K562 (cell line): Measurements from ENCODE around the gene KCTD15. TPM values are rescaled to one million over a fixed set of nuclear protein-coding genes. Genes with fewer than 3 reads are reported as not detected.

Experiments used
- DPF2 ChIP-seq: fragments of 450-650 bp; IDR thresholded peaks from 2 replicates; pipeline ENCODE4 v1.6.1; 2016
- EWSR1 ChIP-seq: fragments of 450-650 bp; IDR thresholded peaks from 2 replicates; pipeline ENCODE4 v1.6.1; 2018; ENCODE audit warnings: borderline replicate concordance, mild to moderate bottlenecking, low read depth, moderate library complexity; ENCODE audit not compliant: partially characterized antibody
- FUS ChIP-seq: fragments of 200-400 bp; formaldehyde crosslinking; optimal IDR thresholded peaks from 2 replicates; pipeline ENCODE3; 2017; ENCODE audit warnings: low read depth, low read length
- GABPB1 ChIP-seq: sonication (generic); formaldehyde crosslinking; IDR thresholded peaks from 2 replicates; pipeline ENCODE4 v1.8.0; 2022; ENCODE audit warnings: mild to moderate bottlenecking, missing genetic modification reagents
- HDAC8 ChIP-seq: fragments of 450-650 bp; IDR thresholded peaks from 2 replicates; pipeline ENCODE4 v1.6.1; 2016; ENCODE audit warnings: mild to moderate bottlenecking, missing genetic modification characterization, moderate library complexity, missing compliant biosample characterization
- HLTF ChIP-seq: fragments of 450-650 bp; IDR thresholded peaks from 2 replicates; pipeline ENCODE4 v1.6.1; 2016
- HNRNPH1 ChIP-seq: fragments of 200-400 bp; formaldehyde crosslinking; optimal IDR thresholded peaks from 2 replicates; pipeline ENCODE3; 2017; ENCODE audit warnings: low read depth, mild to moderate bottlenecking, low read length, moderate library complexity
- MECOM ChIP-seq: fragments of 250-450 bp; sonication (Bioruptor Pico); IDR thresholded peaks from 2 replicates; pipeline ENCODE4 v1.8.0; 2022; ENCODE audit warnings: inconsistent platforms
- NEUROD1 ChIP-seq: fragments of 150-350 bp; IDR thresholded peaks from 2 replicates; pipeline ENCODE4 v1.6.1; 2014; ENCODE audit warnings: borderline replicate concordance, low read length, low read depth; ENCODE audit not compliant: partially characterized antibody
- PCBP1 ChIP-seq: fragments of 200-400 bp; formaldehyde crosslinking; IDR thresholded peaks from 2 replicates; pipeline ENCODE4 v1.6.1; 2018; ENCODE audit warnings: mild to moderate bottlenecking, low read depth, low read length; ENCODE audit not compliant: poor library complexity, severe bottlenecking
- PRMT5 ChIP-seq: sonication (generic); formaldehyde crosslinking; IDR thresholded peaks from 2 replicates; pipeline ENCODE4 v1.5.0; 2020; ENCODE audit warnings: missing genetic modification reagents
- PURB ChIP-seq: sonication (generic); formaldehyde crosslinking; IDR thresholded peaks from 2 replicates; pipeline ENCODE4 v1.9.0; 2021; ENCODE audit warnings: low read depth, mild to moderate bottlenecking, missing genetic modification reagents
- RB1 ChIP-seq: fragments of 450-650 bp; IDR thresholded peaks from 2 replicates; pipeline ENCODE4 v1.6.1; 2017; ENCODE audit warnings: low read depth, mild to moderate bottlenecking
- SMARCB1 ChIP-seq: IDR thresholded peaks from 2 replicates; pipeline ENCODE4 v1.6.1; 2011; ENCODE audit warnings: improper control_type of control experiment, low read depth; ENCODE audit not compliant: insufficient read length
- TCF7 ChIP-seq: sonication (generic); IDR thresholded peaks from 2 replicates; pipeline ENCODE4 v1.6.1; 2016; ENCODE audit warnings: antibody characterized with exemption, borderline replicate concordance
- WHSC1 ChIP-seq: IDR thresholded peaks from one replicate; pipeline ENCODE4 v1.6.1; 2012; ENCODE audit warnings: low read length, control low read depth, inconsistent platforms
- ZNF436 ChIP-seq: fragments of 250-450, 450-650 bp; sonication (Bioruptor Pico); formaldehyde crosslinking; IDR thresholded peaks from 2 replicates; pipeline ENCODE4 v1.7.0; 2020; ENCODE audit warnings: mild to moderate bottlenecking
- polyA plus RNA-seq, 8 experiments: library from polyadenylated mRNA; depleted of rRNA in 4 of 8; stranded (reverse) in 5 of 8; unstranded in 3 of 8; fragments of >200 nt; fragmentation: Nextera tagmentation in 2 of 8; fragmentation: Illumina TruSeq in 1 of 8; extraction: Ambion mirVana in 2 of 8; extraction: Trizol in 1 of 8; gene quantifications; 2 replicates each; pipeline versions ENCODE4 v1.2.1 to v1.2.3, GENCODE V29; 2011 to 2014; ENCODE audit warnings: inconsistent platforms in 1 of 8, missing spikeins in 1 of 8
- total RNA-seq, 7 experiments: library from RNA; depleted of rRNA in 6 of 7; stranded (reverse); fragments of >200 nt in 6 of 7; fragmentation: Illumina TruSeq in 2 of 7; extraction: Trizol in 2 of 7; gene quantifications; 2 replicates each; pipeline versions ENCODE4 v1.2.1 to v1.2.3, GENCODE V29; 2011 to 2021; ENCODE audit warnings: low replicate concordance in 1 of 7
- TF ChIP-seq, protein P1 (sequence below), 3 experiments: IDR thresholded peaks in 2 of 3; conservative IDR thresholded peaks in 1 of 3; 2 replicates each; pipeline ENCODE4 v1.5.1; 2011 to 2012; ENCODE audit warnings: low read length in 3 of 3, mild to moderate bottlenecking in 3 of 3, control low read depth in 2 of 3, improper control_type of control experiment in 1 of 3, inconsistent platforms in 1 of 3, low read depth in 1 of 3, mixed read lengths in 1 of 3, moderate library complexity in 1 of 3; ENCODE audit not compliant: insufficient read depth in 2 of 3
- TF ChIP-seq, protein P2 (sequence below): fragments of 450-650 bp; formaldehyde crosslinking; IDR thresholded peaks from 2 replicates; pipeline ENCODE4 v1.4.0; 2022; ENCODE audit warnings: mild to moderate bottlenecking, moderate library complexity
- TF ChIP-seq, protein P3 (sequence below): sonication (generic); formaldehyde crosslinking; IDR thresholded peaks from 2 replicates; pipeline ENCODE4 v1.8.1; 2023; ENCODE audit warnings: mild to moderate bottlenecking, missing genetic modification reagents, moderate library complexity
- TF ChIP-seq, protein P4 (sequence below): fragments of 250-450 bp; sonication (Bioruptor Pico); IDR thresholded peaks from 2 replicates; pipeline ENCODE4 v1.8.0; 2022; ENCODE audit warnings: inconsistent platforms
- TF ChIP-seq, protein P5 (sequence below), 2 experiments: fragments of 250-450 bp in 1 of 2; fragments of 450-650 bp in 1 of 2; sonication (Bioruptor Pico) in 1 of 2; IDR thresholded peaks; 2 replicates each; pipeline versions ENCODE4 v1.6.1 to v1.8.0; 2016 to 2021; ENCODE audit warnings: mild to moderate bottlenecking in 2 of 2, moderate library complexity in 2 of 2, missing compliant biosample characterization in 1 of 2, missing genetic modification characterization in 1 of 2

KCTD15 gene
- total and polyA plus RNA-seq, 9 of the 15 experiments (the other 6 are each of a cell fraction or from before 2014, with no cell fraction given) = 1.7 to 49.0 (median 11.8) TPM

DNA sequence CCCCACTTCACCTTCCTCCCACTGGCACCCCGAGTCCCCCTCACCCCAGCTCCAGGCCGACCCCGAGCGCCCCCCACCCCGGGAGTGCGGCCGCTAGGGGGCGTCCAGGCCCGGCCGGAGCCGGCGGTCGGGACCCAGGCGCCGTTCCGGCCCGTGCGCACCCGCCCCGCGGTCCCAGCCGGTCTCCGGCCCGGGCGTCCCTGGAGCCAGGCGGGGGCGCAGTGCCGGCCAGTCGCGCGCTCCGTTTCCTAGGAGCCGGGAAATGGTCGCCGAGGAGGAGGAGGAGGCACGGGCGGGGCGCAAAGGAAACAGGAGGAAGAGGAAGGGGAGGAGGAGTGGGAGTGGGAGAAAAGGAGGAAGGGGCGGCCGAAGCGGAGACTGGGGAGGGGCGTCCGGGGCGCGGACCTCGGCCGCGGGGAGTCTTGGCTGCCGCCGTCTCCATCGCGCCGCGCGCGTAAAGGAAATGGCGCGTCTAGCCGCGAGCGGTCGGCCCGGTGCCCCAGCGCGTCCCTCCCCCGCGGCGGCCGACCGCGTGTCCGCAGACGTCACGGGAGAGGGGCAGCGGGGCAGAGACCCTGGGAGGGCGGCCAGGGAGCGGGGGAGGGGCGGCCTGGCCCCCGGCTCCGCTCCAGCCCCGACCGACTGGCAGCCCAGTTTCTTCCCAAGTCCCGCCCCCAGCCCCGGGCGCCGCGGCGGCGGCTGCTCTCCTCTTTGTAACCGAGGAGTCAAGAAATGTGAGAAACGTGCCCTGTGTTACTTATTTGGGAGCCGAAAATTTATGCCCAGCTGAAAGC, 1.1 kb upstream of the KCTD15 start (continued):
- TF ChIP-seq, protein P1, sequence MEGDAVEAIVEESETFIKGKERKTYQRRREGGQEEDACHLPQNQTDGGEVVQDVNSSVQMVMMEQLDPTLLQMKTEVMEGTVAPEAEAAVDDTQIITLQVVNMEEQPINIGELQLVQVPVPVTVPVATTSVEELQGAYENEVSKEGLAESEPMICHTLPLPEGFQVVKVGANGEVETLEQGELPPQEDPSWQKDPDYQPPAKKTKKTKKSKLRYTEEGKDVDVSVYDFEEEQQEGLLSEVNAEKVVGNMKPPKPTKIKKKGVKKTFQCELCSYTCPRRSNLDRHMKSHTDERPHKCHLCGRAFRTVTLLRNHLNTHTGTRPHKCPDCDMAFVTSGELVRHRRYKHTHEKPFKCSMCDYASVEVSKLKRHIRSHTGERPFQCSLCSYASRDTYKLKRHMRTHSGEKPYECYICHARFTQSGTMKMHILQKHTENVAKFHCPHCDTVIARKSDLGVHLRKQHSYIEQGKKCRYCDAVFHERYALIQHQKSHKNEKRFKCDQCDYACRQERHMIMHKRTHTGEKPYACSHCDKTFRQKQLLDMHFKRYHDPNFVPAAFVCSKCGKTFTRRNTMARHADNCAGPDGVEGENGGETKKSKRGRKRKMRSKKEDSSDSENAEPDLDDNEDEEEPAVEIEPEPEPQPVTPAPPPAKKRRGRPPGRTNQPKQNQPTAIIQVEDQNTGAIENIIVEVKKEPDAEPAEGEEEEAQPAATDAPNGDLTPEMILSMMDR (IDR thresholded peaks at IDR 0.05 in 2 of 3, conservative IDR thresholded peaks at IDR 0.05 in 1 of 3; ENCODE audit: insufficient read depth in 2 of 3, low read depth in 1 of 3, low read length in 3 of 3) = peak; percentile 55 to 92 (median 67)
- no peak for TF ChIP-seq MECOM (CRISPR knock-in tag)
- TF ChIP-seq, protein P2, sequence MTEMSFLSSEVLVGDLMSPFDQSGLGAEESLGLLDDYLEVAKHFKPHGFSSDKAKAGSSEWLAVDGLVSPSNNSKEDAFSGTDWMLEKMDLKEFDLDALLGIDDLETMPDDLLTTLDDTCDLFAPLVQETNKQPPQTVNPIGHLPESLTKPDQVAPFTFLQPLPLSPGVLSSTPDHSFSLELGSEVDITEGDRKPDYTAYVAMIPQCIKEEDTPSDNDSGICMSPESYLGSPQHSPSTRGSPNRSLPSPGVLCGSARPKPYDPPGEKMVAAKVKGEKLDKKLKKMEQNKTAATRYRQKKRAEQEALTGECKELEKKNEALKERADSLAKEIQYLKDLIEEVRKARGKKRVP = 0 out of 2 replicates have a peak, but pooled peaks have one; percentile 40
- no peak for TF ChIP-seq SMARCB1
- no peak for TF ChIP-seq FUS
- no peak; the same call in 1 of the 2 replicates for TF ChIP-seq DPF2
- peak; percentile 17; the same call in 1 of the 2 replicates for TF ChIP-seq GABPB1 (CRISPR knock-in tag)
- no peak for TF ChIP-seq TCF7
- no peak for TF ChIP-seq PRMT5 (CRISPR knock-in tag)
- no peak for TF ChIP-seq HLTF
- TF ChIP-seq, protein P3, sequence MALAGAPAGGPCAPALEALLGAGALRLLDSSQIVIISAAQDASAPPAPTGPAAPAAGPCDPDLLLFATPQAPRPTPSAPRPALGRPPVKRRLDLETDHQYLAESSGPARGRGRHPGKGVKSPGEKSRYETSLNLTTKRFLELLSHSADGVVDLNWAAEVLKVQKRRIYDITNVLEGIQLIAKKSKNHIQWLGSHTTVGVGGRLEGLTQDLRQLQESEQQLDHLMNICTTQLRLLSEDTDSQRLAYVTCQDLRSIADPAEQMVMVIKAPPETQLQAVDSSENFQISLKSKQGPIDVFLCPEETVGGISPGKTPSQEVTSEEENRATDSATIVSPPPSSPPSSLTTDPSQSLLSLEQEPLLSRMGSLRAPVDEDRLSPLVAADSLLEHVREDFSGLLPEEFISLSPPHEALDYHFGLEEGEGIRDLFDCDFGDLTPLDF (CRISPR knock-in tag) = no peak
- TF ChIP-seq NEUROD1 = peak; percentile 34
- TF ChIP-seq WHSC1 = no peak
- TF ChIP-seq RB1 = peak; percentile 85
- TF ChIP-seq HNRNPH1 = no peak
- no peak for TF ChIP-seq EWSR1
- no peak for TF ChIP-seq PURB (CRISPR knock-in tag)
- TF ChIP-seq HDAC8 = no peak
- TF ChIP-seq, protein P4, sequence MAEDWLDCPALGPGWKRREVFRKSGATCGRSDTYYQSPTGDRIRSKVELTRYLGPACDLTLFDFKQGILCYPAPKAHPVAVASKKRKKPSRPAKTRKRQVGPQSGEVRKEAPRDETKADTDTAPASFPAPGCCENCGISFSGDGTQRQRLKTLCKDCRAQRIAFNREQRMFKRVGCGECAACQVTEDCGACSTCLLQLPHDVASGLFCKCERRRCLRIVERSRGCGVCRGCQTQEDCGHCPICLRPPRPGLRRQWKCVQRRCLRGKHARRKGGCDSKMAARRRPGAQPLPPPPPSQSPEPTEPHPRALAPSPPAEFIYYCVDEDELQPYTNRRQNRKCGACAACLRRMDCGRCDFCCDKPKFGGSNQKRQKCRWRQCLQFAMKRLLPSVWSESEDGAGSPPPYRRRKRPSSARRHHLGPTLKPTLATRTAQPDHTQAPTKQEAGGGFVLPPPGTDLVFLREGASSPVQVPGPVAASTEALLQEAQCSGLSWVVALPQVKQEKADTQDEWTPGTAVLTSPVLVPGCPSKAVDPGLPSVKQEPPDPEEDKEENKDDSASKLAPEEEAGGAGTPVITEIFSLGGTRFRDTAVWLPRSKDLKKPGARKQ = no peak
- peak; percentile 91 for TF ChIP-seq PCBP1
- TF ChIP-seq ZNF436 (CRISPR knock-in tag) = no peak
- TF ChIP-seq, protein P5, sequence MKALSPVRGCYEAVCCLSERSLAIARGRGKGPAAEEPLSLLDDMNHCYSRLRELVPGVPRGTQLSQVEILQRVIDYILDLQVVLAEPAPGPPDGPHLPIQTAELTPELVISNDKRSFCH (CRISPR knock-in tag; IDR thresholded peaks at IDR 0.05) = no peak
- TF ChIP-seq, protein P5 (tag; IDR thresholded peaks at IDR 0.05) = no peak
